ENCODE measurements around the gene EXPH5. TPM values are rescaled to one million over a fixed set of nuclear protein-coding genes. Genes with fewer than 3 reads are reported as not detected.

Gene EXPH5
- total RNA-seq, 1 experiment from 2014 or later = 17.0 TPM

- Mint-ChIP-seq H3K9me3 (ENCODE audit: low read depth, unreplicated experiment) (no peaks in the 10 kb centered on the region), H3K4me1 (ENCODE audit: low read depth, unreplicated experiment) (no peaks in the 10 kb centered on the region), H3K27me3 (ENCODE audit: unreplicated experiment) (no peaks in the 10 kb centered on the region), H3K36me3 (ENCODE audit: insufficient read depth, unreplicated experiment) (peaks cover 7% of the 10 kb centered on the region), H3K4me3 (ENCODE audit: low read depth, unreplicated experiment) (no peak overlapping the region), H3K27ac (ENCODE audit: unreplicated experiment) (no peak overlapping the region)
- BruUV-seq (replicated peaks) = no TSS peak
- CTCF ChIA-PET = interaction anchor here (0.5 kb wide), 1 partner anchor 470 kb away, joined by 6 read pairs; no protein-coding TSS in a partner anchor
- intact Hi-C loops (cut with micrococcal nuclease; ENCODE audit: unreplicated experiment) = no loop called here
- no peak for DNase-seq
- TF ChIP-seq CTCF (IDR thresholded peaks at IDR 0.05; ENCODE audit: unreplicated experiment) = no peak
These were observed 32.0 kb downstream of the EXPH5 start for GRCh38 chr11:108561535-108561991.

- Mint-ChIP-seq H3K27me3 (ENCODE audit: unreplicated experiment) (no peaks in the 10 kb centered on the region), H3K4me1 (ENCODE audit: low read depth, unreplicated experiment) (no peaks in the 10 kb centered on the region), H3K36me3 (ENCODE audit: insufficient read depth, unreplicated experiment) (peaks cover 7% of the 10 kb centered on the region), H3K4me3 (ENCODE audit: low read depth, unreplicated experiment) (no peak overlapping the region), H3K27ac (ENCODE audit: unreplicated experiment) (no peak overlapping the region), H3K9me3 (ENCODE audit: low read depth, unreplicated experiment) (no peaks in the 10 kb centered on the region)
- no TSS peak for BruUV-seq (replicated peaks)
- CTCF ChIA-PET = no interaction called here
- no peak for DNase-seq
- intact Hi-C loops (cut with micrococcal nuclease; ENCODE audit: unreplicated experiment) = no loop called here
- no peak for TF ChIP-seq CTCF (IDR thresholded peaks at IDR 0.05; ENCODE audit: unreplicated experiment)
These were observed 33.7 kb downstream of the EXPH5 start for GRCh38 chr11:108559904-108560303.

- CTCF ChIA-PET = no interaction called here
- intact Hi-C loops (cut with micrococcal nuclease; ENCODE audit: unreplicated experiment) = no loop called here
- Mint-ChIP-seq H3K4me3 (ENCODE audit: low read depth, unreplicated experiment) (no peak overlapping the region), H3K27ac (ENCODE audit: unreplicated experiment) (no peak overlapping the region), H3K36me3 (ENCODE audit: insufficient read depth, unreplicated experiment) (peaks cover 7% of the 10 kb centered on the region), H3K9me3 (ENCODE audit: low read depth, unreplicated experiment) (no peaks in the 10 kb centered on the region), H3K27me3 (ENCODE audit: unreplicated experiment) (no peaks in the 10 kb centered on the region), H3K4me1 (ENCODE audit: low read depth, unreplicated experiment) (no peaks in the 10 kb centered on the region)
- no peak for TF ChIP-seq CTCF (IDR thresholded peaks at IDR 0.05; ENCODE audit: unreplicated experiment)
- no peak for DNase-seq
- BruUV-seq (replicated peaks) = no TSS peak
These were observed 34.2 kb downstream of the EXPH5 start for GRCh38 chr11:108559340-108559739.

- BruUV-seq (replicated peaks) = no TSS peak
- Mint-ChIP-seq H3K4me1 (ENCODE audit: low read depth, unreplicated experiment) (no peaks in the 10 kb centered on the region), H3K9me3 (ENCODE audit: low read depth, unreplicated experiment) (no peaks in the 10 kb centered on the region), H3K27me3 (ENCODE audit: unreplicated experiment) (no peaks in the 10 kb centered on the region), H3K4me3 (ENCODE audit: low read depth, unreplicated experiment) (no peak overlapping the region), H3K27ac (ENCODE audit: unreplicated experiment) (no peak overlapping the region), H3K36me3 (ENCODE audit: insufficient read depth, unreplicated experiment) (peaks cover 7% of the 10 kb centered on the region)
- no peak for TF ChIP-seq CTCF (IDR thresholded peaks at IDR 0.05; ENCODE audit: unreplicated experiment)
- intact Hi-C loops (cut with micrococcal nuclease; ENCODE audit: unreplicated experiment) = no loop called here
- DNase-seq = no peak
- CTCF ChIA-PET = no interaction called here
These were observed 35.3 kb downstream of the EXPH5 start for GRCh38 chr11:108558222-108558621.
